DOHH2 (cell line): ENCODE results near the gene GTSE1.

Source experiments
- H3F3A ChIP-seq: fragments of 200-600 bp; sonication (generic), shearing (Covaris generic); 2 replicates; pipeline ENCODE4 v1.6.0; 2016; ENCODE audit warnings: antibody characterized with exemption, mild to moderate bottlenecking; ENCODE audit not compliant: control insufficient read depth, insufficient read depth
- H3K27ac ChIP-seq: fragments of 200-600 bp; sonication (generic); 2 replicates; pipeline ENCODE4 v1.5.1; 2014; ENCODE audit warnings: low read depth, mild to moderate bottlenecking, low read length, moderate library complexity
- H3K27me3 ChIP-seq: fragments of 200-600 bp; sonication (generic); 2 replicates; pipeline ENCODE4 v1.6.1; 2014; ENCODE audit warnings: mild to moderate bottlenecking, low read length, mixed read lengths; ENCODE audit not compliant: control insufficient read depth
- H3K36me3 ChIP-seq: fragments of 200-600 bp; sonication (generic); 2 replicates; pipeline ENCODE4 v1.6.1; 2014; ENCODE audit warnings: mild to moderate bottlenecking, low read length, moderate library complexity, mixed read lengths; ENCODE audit not compliant: control insufficient read depth
- H3K4me1 ChIP-seq: fragments of 200-600 bp; sonication (generic); 2 replicates; pipeline ENCODE4 v1.6.1; 2014; ENCODE audit warnings: mild to moderate bottlenecking, low read length, mixed read lengths; ENCODE audit not compliant: control insufficient read depth
- H3K4me2 ChIP-seq: fragments of 200-600 bp; sonication (generic); 2 replicates; pipeline ENCODE4 v1.6.0; 2014; ENCODE audit warnings: mild to moderate bottlenecking, low read length, moderate library complexity
- H3K4me3 ChIP-seq: fragments of 200-600 bp; sonication (generic); 2 replicates; pipeline ENCODE4 v1.5.1; 2014; ENCODE audit warnings: mild to moderate bottlenecking, low read length, mixed read lengths
- H3K79me2 ChIP-seq: fragments of 200-600 bp; sonication (generic); 2 replicates; pipeline ENCODE4 v1.6.1; 2014; ENCODE audit warnings: mild to moderate bottlenecking, low read length, mixed read lengths; ENCODE audit not compliant: control insufficient read depth
- H3K9me2 ChIP-seq: fragments of 200-600 bp; sonication (generic); replicated peaks from 2 replicates; pipeline ENCODE4 v1.6.1; 2014; ENCODE audit warnings: mild to moderate bottlenecking, low read length, mixed read lengths; ENCODE audit not compliant: control insufficient read depth
- H3K9me3 ChIP-seq: fragments of 200-600 bp; sonication (generic); 2 replicates; pipeline ENCODE4 v1.6.1; 2014; ENCODE audit warnings: antibody characterized with exemption, low read length, mixed read lengths; ENCODE audit not compliant: control insufficient read depth, insufficient read depth
- H4K20me1 ChIP-seq: fragments of 200-600 bp; sonication (generic); 2 replicates; pipeline ENCODE4 v1.6.0; 2014; ENCODE audit warnings: low read depth, mild to moderate bottlenecking, antibody characterized with exemption, low read length, moderate library complexity; ENCODE audit not compliant: control insufficient read depth, insufficient read depth
- EZH2phosphoT487 ChIP-seq: fragments of 200-600 bp; sonication (generic); IDR thresholded peaks from 2 replicates; pipeline ENCODE4 v1.6.1; 2017; ENCODE audit warnings: borderline replicate concordance, mild to moderate bottlenecking, antibody characterized with exemption, low read length, moderate library complexity, mixed read lengths
- TF ChIP-seq, protein P1 (sequence below): fragments of 200-600 bp; sonication (generic); IDR thresholded peaks from one replicate; pipeline ENCODE4 v1.5.1; 2014; ENCODE audit warnings: antibody characterized with exemption, mild to moderate bottlenecking, low read depth, low read length; ENCODE audit not compliant: poor library complexity, severe bottlenecking

The GTSE1 gene

DNA sequence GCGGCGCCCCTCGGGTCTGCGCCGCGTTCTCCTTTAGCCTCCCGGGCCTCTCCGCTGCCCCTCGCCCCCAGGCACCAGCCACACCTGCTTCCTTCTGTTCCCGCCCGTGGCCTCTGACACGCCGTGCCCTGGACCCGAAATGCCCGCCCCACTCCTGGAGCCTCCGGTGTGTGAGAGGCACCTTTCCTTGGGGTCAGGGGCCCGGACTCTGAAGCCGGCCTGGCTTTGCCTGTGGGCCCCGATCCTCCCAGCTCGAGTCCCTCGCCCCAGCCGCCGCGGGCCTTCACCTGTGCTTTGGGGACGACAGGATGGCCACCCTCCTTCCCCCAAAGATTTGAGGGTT is 45.9 kb upstream of the GTSE1 start:
- H3K4me1 ChIP-seq: peaks cover 34% of the 10 kb centered on the region
- H3K27ac ChIP-seq: 0 out of 2 replicates have a peak overlapping the region, but pooled peaks have one; percentile 75
- no peaks in the 10 kb centered on the region for H3F3A ChIP-seq
- no peaks in the 10 kb centered on the region for H3K9me2 ChIP-seq
- peak overlapping the region; percentile 94 for H3K4me2 ChIP-seq
- H3K79me2 ChIP-seq: peaks cover 19% of the 10 kb centered on the region
- no peak for TF ChIP-seq EZH2phosphoT487
- TF ChIP-seq, protein P1, sequence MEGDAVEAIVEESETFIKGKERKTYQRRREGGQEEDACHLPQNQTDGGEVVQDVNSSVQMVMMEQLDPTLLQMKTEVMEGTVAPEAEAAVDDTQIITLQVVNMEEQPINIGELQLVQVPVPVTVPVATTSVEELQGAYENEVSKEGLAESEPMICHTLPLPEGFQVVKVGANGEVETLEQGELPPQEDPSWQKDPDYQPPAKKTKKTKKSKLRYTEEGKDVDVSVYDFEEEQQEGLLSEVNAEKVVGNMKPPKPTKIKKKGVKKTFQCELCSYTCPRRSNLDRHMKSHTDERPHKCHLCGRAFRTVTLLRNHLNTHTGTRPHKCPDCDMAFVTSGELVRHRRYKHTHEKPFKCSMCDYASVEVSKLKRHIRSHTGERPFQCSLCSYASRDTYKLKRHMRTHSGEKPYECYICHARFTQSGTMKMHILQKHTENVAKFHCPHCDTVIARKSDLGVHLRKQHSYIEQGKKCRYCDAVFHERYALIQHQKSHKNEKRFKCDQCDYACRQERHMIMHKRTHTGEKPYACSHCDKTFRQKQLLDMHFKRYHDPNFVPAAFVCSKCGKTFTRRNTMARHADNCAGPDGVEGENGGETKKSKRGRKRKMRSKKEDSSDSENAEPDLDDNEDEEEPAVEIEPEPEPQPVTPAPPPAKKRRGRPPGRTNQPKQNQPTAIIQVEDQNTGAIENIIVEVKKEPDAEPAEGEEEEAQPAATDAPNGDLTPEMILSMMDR: no peak
- no peaks in the 10 kb centered on the region for H3K9me3 ChIP-seq
- H3K27me3 ChIP-seq: no peaks in the 10 kb centered on the region
- no peaks in the 10 kb centered on the region for H4K20me1 ChIP-seq
- peak overlapping the region; percentile 81 for H3K4me3 ChIP-seq
- no peaks in the 10 kb centered on the region for H3K36me3 ChIP-seq

DNA sequence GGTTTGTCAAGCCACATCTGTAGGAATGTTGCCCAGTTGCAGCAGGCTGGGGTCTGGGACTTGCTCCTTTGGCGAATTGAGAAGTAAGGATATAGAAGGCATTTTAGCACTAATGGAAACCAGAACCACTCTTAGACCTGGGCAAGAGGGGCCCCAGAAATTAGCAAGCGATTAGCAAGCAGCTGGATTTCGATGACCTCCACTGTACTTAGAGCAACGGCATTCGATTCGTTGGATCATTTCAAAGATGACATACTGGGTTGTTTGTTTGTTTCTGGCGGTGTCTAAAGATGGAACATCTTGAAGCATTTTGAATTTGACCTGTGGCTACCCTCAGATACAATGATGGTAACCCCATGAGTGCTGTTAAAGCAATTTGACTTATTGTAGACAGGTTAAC is 45.4 kb upstream of the GTSE1 start:
- Histone ChIP-seq H3K36me3 (no peaks in the 10 kb centered on the region), H3K4me1 (peaks cover 34% of the 10 kb centered on the region), H3K4me3 (peak overlapping the region; percentile 81), H3K27me3 (no peaks in the 10 kb centered on the region), H4K20me1 (no peaks in the 10 kb centered on the region), H3K27ac (no peak overlapping the region), H3K4me2 (peak overlapping the region; percentile 94), H3K9me2 (no peaks in the 10 kb centered on the region), H3F3A (no peaks in the 10 kb centered on the region), H3K9me3 (no peaks in the 10 kb centered on the region), H3K79me2 (peaks cover 19% of the 10 kb centered on the region)
- no peak for TF ChIP-seq EZH2phosphoT487
- TF ChIP-seq, protein P1: no peak

DNA sequence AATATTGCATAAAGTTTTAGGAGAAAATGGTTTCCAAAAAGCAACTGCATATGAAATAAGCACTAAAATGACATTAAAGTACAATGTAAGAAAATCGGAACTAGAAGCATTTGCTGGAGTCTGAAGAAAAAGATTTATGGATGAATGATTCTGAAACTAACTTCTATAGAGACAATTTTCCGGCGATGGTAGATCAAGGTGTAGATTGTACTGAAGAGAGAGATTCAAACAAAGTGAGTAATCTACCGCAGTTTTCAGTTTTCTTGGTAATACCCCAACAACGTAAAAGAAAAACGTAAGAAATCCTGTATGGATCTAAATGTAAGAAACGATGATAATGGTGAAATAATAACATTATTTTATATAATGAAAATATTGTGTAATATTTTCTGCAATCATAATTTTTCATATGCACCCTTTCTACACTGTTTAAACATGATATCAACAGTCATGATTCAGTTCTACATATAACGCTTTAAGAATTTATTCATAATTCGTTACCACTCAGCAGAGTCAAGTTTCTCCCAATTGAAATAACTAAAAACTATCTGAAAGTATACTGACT is 44.8 kb upstream of the GTSE1 start:
- H3K27me3 ChIP-seq: no peaks in the 10 kb centered on the region
- H3K9me2 ChIP-seq: no peaks in the 10 kb centered on the region
- H3K36me3 ChIP-seq: no peaks in the 10 kb centered on the region
- no peaks in the 10 kb centered on the region for H4K20me1 ChIP-seq
- peaks cover 19% of the 10 kb centered on the region for H3K79me2 ChIP-seq
- TF ChIP-seq, protein P1: no peak
- TF ChIP-seq EZH2phosphoT487: no peak
- H3K4me2 ChIP-seq: peak overlapping the region; percentile 94
- H3F3A ChIP-seq: no peaks in the 10 kb centered on the region
- peak overlapping the region; percentile 81 for H3K4me3 ChIP-seq
- H3K27ac ChIP-seq: no peak overlapping the region
- H3K4me1 ChIP-seq: peaks cover 34% of the 10 kb centered on the region
- H3K9me3 ChIP-seq: no peaks in the 10 kb centered on the region
